ENCODE results near the gene POU4F1.

DNA sequence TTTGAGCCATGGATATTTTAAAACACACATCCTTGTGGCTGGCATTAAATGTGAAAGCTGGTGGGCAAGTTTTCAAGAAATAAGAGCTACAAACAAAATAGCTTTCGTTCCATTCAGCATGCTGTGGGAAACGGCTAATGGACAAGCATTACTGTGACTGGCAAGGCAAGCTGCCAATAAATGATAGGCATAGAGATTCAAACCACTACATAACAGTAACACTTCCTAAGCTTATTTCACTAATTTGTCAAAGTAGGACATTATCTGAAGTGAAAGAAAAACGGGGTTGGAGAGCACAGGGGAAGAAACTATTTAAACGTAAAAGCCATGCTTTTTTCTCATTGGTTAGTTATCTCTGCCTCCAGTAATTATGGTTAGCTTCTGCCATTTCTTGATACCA is 29.6 kb upstream of the POU4F1 start:
- no peak for TF ChIP-seq CTCF (IDR thresholded peaks at IDR 0.05)
- no peak for TF ChIP-seq POLR2A (IDR thresholded peaks at IDR 0.05)
